ENCODE data around the gene WDTC1.
A peak's percentile ranks its signal among the peaks of the same experiment; 100 is the strongest.

Gene WDTC1

GRCh38 chr1:27274204-27274603 is 39.8 kb downstream of the WDTC1 start:
- TF ChIP-seq, protein P1, sequence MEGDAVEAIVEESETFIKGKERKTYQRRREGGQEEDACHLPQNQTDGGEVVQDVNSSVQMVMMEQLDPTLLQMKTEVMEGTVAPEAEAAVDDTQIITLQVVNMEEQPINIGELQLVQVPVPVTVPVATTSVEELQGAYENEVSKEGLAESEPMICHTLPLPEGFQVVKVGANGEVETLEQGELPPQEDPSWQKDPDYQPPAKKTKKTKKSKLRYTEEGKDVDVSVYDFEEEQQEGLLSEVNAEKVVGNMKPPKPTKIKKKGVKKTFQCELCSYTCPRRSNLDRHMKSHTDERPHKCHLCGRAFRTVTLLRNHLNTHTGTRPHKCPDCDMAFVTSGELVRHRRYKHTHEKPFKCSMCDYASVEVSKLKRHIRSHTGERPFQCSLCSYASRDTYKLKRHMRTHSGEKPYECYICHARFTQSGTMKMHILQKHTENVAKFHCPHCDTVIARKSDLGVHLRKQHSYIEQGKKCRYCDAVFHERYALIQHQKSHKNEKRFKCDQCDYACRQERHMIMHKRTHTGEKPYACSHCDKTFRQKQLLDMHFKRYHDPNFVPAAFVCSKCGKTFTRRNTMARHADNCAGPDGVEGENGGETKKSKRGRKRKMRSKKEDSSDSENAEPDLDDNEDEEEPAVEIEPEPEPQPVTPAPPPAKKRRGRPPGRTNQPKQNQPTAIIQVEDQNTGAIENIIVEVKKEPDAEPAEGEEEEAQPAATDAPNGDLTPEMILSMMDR (IDR thresholded peaks at IDR 0.05) = no peak

GRCh38 chr1:27275696-27276095 is 41.3 kb downstream of the WDTC1 start:
- TF ChIP-seq, protein P1 (IDR thresholded peaks at IDR 0.05) = no peak

DNA sequence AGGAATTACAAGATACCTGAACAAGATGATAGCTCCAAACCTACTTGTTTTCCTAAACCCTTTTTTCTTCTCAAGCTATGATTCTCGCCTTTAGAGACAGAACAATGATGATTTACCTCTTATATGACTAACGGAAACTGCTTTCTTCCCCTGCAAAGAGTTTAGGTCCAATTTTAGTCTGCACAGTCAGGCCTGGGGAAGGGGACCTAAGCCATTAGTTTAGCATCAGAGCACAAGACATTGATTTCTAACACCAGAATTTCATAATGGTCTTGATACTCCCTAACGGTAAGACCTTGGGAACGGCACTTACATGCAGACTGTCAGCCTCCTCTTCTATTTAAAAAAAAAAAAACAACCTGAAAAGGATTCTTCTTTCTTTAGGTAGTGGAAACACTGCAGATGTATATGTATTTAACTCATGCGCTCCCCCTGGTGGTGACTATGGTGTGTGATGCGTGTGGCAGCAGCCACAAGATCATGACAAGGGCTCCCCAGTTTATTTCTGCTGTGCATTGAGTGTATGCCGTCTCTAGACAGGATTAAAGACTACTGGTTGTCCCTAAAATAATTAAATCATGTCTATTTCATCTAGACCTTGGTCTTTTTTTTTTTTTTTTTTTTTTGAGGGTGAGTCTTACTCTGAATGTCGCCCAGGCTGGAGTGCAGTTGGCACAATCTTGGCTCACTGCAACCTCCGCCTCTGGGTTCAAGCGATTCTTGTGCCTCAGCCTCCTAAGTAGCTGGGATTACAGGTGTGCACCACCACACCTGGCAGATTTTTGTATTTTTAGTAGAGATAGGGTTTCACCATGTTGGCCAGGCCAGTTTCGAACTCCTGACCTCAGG is 50.2 kb downstream of the WDTC1 start:
- TF ChIP-seq, protein P1 (IDR thresholded peaks at IDR 0.05) = peak; percentile 84

- TF ChIP-seq, protein P1 (IDR thresholded peaks at IDR 0.05) = no peak
Observed at GRCh38 chr1:27285274-27285660, 50.8 kb downstream of the WDTC1 start.

DNA sequence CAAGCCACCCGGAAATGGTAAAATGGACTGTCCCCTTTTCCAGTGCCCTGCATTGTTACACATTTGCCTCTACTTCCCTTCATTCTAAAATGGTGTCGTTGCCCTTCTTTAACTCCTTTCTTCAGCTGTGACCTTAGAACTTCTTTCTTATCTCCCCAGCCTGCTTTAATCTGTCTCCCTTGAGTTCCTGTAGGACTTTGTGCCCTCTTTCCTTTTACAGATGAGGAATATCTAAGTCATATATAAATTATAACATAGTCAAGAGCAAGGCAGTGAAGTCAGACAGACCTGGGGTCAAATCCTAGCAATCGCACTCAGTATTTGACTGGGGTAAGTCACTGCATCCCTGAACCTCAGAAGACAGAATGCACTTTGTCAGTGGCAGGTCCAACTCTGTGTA is 56.1 kb downstream of the WDTC1 start:
- TF ChIP-seq, protein P1 (IDR thresholded peaks at IDR 0.05) = no peak

DNA sequence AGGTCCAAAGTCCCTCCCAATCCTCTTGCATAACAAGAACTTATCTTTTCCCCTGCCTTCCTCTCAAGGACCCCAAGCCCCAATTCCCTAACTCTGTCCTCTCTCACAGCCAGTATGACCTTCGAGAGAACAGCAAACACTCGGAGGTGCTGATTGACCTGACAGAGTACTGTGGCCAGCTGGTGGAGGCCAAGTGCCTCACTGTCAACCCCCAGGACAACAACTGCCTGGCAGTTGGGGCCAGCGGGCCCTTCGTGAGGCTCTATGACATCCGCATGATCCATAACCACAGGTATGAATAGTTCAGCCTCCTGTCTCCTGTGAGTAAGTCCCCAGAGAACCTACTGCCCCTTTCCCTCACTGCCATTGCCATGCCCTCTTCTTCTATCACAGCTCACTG is 57.7 kb downstream of the WDTC1 start:
- TF ChIP-seq, protein P1 (IDR thresholded peaks at IDR 0.05) = no peak

DNA sequence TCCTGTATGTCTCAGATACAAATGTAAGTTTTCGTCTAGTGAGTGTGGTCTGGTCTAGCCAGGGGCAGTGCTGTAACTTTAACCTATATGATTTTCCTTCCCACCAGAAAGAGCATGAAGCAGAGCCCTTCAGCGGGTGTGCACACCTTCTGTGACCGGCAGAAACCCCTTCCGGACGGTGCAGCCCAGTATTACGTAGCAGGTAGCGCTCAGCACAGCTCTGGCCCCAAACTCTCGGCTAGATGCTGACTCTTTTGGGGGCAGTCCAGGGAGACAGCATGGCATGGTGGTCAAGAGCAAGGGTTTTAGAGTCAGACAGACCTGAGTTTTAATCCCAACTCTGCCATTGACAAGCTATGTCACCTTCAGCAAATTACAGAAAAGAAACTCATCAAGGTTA is 59.5 kb downstream of the WDTC1 start:
- TF ChIP-seq, protein P1 (IDR thresholded peaks at IDR 0.05) = no peak
